ENCODE measurements around the gene DCTN4. TPM values are rescaled to one million over a fixed set of nuclear protein-coding genes. Genes with fewer than 3 reads are reported as not detected.

The DCTN4 gene
- total RNA-seq, 1 experiment from 2014 or later = 43.9 TPM

DNA sequence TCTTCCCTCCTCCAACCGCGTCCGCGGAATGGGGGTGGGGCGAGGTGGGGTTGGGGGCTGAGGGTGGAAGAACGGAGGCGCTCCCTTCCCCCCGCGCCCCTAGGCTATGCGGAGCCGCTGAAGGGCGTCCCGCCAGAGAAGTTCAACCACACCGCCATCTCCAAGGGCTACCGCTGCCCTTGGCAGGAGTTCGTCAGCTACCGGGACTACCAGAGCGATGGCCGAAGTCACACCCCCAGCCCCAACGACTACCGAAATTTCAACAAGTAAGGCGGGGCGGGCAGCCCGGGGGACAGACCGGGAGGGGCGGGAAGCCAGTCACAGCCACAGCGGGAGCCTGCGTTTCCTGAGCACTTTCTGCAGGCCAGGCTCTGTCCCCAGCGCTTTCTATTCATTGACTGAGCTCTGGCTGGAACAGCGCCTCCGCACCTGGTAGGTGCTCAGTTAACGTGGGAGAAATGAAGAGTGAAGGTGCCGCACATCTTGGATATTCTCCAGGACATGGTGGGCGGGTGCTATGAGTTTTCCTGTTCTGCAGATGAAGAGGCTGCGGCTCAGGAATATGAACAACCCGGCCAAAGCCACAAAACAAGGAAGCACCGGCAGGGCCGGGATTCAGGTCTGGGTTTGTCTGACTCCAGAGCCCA lies 86.5 kb downstream of the DCTN4 start (continued):
- TF ChIP-seq, protein P1, sequence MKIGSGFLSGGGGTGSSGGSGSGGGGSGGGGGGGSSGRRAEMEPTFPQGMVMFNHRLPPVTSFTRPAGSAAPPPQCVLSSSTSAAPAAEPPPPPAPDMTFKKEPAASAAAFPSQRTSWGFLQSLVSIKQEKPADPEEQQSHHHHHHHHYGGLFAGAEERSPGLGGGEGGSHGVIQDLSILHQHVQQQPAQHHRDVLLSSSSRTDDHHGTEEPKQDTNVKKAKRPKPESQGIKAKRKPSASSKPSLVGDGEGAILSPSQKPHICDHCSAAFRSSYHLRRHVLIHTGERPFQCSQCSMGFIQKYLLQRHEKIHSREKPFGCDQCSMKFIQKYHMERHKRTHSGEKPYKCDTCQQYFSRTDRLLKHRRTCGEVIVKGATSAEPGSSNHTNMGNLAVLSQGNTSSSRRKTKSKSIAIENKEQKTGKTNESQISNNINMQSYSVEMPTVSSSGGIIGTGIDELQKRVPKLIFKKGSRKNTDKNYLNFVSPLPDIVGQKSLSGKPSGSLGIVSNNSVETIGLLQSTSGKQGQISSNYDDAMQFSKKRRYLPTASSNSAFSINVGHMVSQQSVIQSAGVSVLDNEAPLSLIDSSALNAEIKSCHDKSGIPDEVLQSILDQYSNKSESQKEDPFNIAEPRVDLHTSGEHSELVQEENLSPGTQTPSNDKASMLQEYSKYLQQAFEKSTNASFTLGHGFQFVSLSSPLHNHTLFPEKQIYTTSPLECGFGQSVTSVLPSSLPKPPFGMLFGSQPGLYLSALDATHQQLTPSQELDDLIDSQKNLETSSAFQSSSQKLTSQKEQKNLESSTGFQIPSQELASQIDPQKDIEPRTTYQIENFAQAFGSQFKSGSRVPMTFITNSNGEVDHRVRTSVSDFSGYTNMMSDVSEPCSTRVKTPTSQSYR (CRISPR knock-in tag; IDR thresholded peaks at IDR 0.05) = peak; percentile 20; the same call in 1 of the 2 replicates
- TF ChIP-seq EMX1 (CRISPR knock-in tag; IDR thresholded peaks at IDR 0.05) (0 out of 2 replicates have a peak, but pooled peaks have one; percentile 54), CBFB (CRISPR knock-in tag; IDR thresholded peaks at IDR 0.05; ENCODE audit: low read depth) (no peak; the same call in 1 of the 2 replicates), ZNF219 (CRISPR knock-in tag; IDR thresholded peaks at IDR 0.05; ENCODE audit: borderline replicate concordance) (no peak), NR3C1 (CRISPR knock-in tag; conservative IDR thresholded peaks at IDR 0.05; ENCODE audit: low read depth) (no peak), GTF2I (CRISPR knock-in tag; conservative IDR thresholded peaks at IDR 0.05) (peak; percentile 47; the same call in 1 of the 2 replicates), SP1 (CRISPR knock-in tag; conservative IDR thresholded peaks at IDR 0.05) (no peak), PRRX2 (CRISPR knock-in tag; IDR thresholded peaks at IDR 0.05) (no peak), ATF1 (CRISPR knock-in tag; IDR thresholded peaks at IDR 0.05) (no peak), OVOL2 (CRISPR knock-in tag; IDR thresholded peaks at IDR 0.05; ENCODE audit: borderline replicate concordance) (no peak), ZNF232 (CRISPR knock-in tag; IDR thresholded peaks at IDR 0.05) (no peak), ZNF121 (CRISPR knock-in tag; IDR thresholded peaks at IDR 0.05) (no peak), ZNF263 (CRISPR knock-in tag; IDR thresholded peaks at IDR 0.05; ENCODE audit: low read depth) (no peak)
- TF ChIP-seq, protein P2, sequence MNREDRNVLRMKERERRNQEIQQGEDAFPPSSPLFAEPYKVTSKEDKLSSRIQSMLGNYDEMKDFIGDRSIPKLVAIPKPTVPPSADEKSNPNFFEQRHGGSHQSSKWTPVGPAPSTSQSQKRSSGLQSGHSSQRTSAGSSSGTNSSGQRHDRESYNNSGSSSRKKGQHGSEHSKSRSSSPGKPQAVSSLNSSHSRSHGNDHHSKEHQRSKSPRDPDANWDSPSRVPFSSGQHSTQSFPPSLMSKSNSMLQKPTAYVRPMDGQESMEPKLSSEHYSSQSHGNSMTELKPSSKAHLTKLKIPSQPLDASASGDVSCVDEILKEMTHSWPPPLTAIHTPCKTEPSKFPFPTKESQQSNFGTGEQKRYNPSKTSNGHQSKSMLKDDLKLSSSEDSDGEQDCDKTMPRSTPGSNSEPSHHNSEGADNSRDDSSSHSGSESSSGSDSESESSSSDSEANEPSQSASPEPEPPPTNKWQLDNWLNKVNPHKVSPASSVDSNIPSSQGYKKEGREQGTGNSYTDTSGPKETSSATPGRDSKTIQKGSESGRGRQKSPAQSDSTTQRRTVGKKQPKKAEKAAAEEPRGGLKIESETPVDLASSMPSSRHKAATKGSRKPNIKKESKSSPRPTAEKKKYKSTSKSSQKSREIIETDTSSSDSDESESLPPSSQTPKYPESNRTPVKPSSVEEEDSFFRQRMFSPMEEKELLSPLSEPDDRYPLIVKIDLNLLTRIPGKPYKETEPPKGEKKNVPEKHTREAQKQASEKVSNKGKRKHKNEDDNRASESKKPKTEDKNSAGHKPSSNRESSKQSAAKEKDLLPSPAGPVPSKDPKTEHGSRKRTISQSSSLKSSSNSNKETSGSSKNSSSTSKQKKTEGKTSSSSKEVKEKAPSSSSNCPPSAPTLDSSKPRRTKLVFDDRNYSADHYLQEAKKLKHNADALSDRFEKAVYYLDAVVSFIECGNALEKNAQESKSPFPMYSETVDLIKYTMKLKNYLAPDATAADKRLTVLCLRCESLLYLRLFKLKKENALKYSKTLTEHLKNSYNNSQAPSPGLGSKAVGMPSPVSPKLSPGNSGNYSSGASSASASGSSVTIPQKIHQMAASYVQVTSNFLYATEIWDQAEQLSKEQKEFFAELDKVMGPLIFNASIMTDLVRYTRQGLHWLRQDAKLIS (CRISPR knock-in tag; IDR thresholded peaks at IDR 0.05; ENCODE audit: borderline replicate concordance) = peak; percentile 55; the same call in 1 of the 2 replicates
- TF ChIP-seq, protein P3, sequence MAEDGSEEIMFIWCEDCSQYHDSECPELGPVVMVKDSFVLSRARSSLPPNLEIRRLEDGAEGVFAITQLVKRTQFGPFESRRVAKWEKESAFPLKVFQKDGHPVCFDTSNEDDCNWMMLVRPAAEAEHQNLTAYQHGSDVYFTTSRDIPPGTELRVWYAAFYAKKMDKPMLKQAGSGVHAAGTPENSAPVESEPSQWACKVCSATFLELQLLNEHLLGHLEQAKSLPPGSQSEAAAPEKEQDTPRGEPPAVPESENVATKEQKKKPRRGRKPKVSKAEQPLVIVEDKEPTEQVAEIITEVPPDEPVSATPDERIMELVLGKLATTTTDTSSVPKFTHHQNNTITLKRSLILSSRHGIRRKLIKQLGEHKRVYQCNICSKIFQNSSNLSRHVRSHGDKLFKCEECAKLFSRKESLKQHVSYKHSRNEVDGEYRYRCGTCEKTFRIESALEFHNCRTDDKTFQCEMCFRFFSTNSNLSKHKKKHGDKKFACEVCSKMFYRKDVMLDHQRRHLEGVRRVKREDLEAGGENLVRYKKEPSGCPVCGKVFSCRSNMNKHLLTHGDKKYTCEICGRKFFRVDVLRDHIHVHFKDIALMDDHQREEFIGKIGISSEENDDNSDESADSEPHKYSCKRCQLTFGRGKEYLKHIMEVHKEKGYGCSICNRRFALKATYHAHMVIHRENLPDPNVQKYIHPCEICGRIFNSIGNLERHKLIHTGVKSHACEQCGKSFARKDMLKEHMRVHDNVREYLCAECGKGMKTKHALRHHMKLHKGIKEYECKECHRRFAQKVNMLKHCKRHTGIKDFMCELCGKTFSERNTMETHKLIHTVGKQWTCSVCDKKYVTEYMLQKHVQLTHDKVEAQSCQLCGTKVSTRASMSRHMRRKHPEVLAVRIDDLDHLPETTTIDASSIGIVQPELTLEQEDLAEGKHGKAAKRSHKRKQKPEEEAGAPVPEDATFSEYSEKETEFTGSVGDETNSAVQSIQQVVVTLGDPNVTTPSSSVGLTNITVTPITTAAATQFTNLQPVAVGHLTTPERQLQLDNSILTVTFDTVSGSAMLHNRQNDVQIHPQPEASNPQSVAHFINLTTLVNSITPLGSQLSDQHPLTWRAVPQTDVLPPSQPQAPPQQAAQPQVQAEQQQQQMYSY (CRISPR knock-in tag; IDR thresholded peaks at IDR 0.05) = no peak
- TF ChIP-seq, protein P4, sequence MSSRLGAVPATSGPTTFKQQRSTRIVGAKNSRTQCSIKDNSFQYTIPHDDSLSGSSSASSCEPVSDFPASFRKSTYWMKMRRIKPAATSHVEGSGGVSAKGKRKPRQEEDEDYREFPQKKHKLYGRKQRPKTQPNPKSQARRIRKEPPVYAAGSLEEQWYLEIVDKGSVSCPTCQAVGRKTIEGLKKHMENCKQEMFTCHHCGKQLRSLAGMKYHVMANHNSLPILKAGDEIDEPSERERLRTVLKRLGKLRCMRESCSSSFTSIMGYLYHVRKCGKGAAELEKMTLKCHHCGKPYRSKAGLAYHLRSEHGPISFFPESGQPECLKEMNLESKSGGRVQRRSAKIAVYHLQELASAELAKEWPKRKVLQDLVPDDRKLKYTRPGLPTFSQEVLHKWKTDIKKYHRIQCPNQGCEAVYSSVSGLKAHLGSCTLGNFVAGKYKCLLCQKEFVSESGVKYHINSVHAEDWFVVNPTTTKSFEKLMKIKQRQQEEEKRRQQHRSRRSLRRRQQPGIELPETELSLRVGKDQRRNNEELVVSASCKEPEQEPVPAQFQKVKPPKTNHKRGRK (CRISPR knock-in tag; IDR thresholded peaks at IDR 0.05; ENCODE audit: borderline replicate concordance) = no peak
- TF ChIP-seq, protein P5, sequence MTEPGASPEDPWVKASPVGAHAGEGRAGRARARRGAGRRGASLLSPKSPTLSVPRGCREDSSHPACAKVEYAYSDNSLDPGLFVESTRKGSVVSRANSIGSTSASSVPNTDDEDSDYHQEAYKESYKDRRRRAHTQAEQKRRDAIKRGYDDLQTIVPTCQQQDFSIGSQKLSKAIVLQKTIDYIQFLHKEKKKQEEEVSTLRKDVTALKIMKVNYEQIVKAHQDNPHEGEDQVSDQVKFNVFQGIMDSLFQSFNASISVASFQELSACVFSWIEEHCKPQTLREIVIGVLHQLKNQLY (CRISPR knock-in tag; IDR thresholded peaks at IDR 0.05) = no peak
- TF ChIP-seq, protein P6, sequence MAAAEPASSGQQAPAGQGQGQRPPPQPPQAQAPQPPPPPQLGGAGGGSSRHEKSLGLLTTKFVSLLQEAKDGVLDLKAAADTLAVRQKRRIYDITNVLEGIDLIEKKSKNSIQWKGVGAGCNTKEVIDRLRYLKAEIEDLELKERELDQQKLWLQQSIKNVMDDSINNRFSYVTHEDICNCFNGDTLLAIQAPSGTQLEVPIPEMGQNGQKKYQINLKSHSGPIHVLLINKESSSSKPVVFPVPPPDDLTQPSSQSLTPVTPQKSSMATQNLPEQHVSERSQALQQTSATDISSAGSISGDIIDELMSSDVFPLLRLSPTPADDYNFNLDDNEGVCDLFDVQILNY (CRISPR knock-in tag; IDR thresholded peaks at IDR 0.05) = no peak

Data from WTC11 (cell line).